Activated naive CD4-positive, alpha-beta T cell treated with anti-CD3 and anti-CD28 coated beads, Interleukin-2, amount 50 U/mL, for 24 hours (primary cell): Measurements from ENCODE around the gene PRRT2.

Experiments used
- H3K27ac Mint-ChIP-seq: one replicate; pipeline ENCODE4 v1.8.0; 2021; ENCODE audit warnings: mild to moderate bottlenecking, mixed read lengths
- H3K27me3 Mint-ChIP-seq: one replicate; pipeline ENCODE4 v1.8.0; 2021; ENCODE audit warnings: mixed read lengths
- H3K36me3 Mint-ChIP-seq: one replicate; pipeline ENCODE4 v1.8.0; 2021; ENCODE audit warnings: mixed read lengths
- H3K4me1 Mint-ChIP-seq: one replicate; pipeline ENCODE4 v1.8.0; 2021; ENCODE audit warnings: mixed read lengths
- H3K4me3 Mint-ChIP-seq: one replicate; pipeline ENCODE4 v1.8.0; 2021; ENCODE audit warnings: mild to moderate bottlenecking, mixed read lengths
- H3K9me3 Mint-ChIP-seq: one replicate; pipeline ENCODE4 v1.8.0; 2021; ENCODE audit warnings: mixed read lengths

The PRRT2 gene

GRCh38 chr16:29857133-29857760, 45.3 kb downstream of the PRRT2 start:
- Mint-ChIP-seq H3K9me3 (no peaks in the 10 kb centered on the region), H3K36me3 (peaks cover 4% of the 10 kb centered on the region), H3K27ac (no peak overlapping the region), H3K4me3 (no peak overlapping the region), H3K4me1 (peaks cover 16% of the 10 kb centered on the region), H3K27me3 (no peaks in the 10 kb centered on the region)

- H3K4me3 Mint-ChIP-seq = no peak overlapping the region
- no peak overlapping the region for H3K27ac Mint-ChIP-seq
- H3K27me3 Mint-ChIP-seq = no peaks in the 10 kb centered on the region
- H3K4me1 Mint-ChIP-seq = peaks cover 16% of the 10 kb centered on the region
- peaks cover 4% of the 10 kb centered on the region for H3K36me3 Mint-ChIP-seq
- no peaks in the 10 kb centered on the region for H3K9me3 Mint-ChIP-seq
Observed at GRCh38 chr16:29858149-29858849, 46.3 kb downstream of the PRRT2 start.

GRCh38 chr16:29858974-29859373, 47.0 kb downstream of the PRRT2 start:
- no peak overlapping the region for H3K4me3 Mint-ChIP-seq
- peaks cover 20% of the 10 kb centered on the region for H3K4me1 Mint-ChIP-seq
- no peaks in the 10 kb centered on the region for H3K9me3 Mint-ChIP-seq
- no peaks in the 10 kb centered on the region for H3K27me3 Mint-ChIP-seq
- H3K36me3 Mint-ChIP-seq = peaks cover 4% of the 10 kb centered on the region
- H3K27ac Mint-ChIP-seq = no peak overlapping the region

DNA sequence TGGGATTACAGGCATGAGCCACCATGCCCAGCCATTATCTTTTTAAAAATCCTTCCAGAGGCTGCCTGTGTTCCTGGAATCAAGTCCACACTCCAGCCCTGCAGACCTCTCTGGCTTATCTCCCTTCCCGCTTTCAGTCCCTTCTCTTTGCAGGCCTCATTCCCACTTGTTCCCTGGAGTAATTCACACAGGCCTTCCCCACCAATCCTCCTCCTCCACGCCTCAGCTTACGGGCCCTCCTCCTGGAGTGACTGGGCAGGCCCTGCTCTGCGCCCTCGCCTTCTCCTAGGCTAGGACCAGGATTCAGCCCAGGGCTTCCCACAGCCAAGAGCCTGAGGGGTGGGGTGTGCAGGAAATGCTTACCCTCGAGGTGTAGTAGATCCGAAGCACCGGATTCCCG, 48.2 kb downstream of the PRRT2 start:
- Mint-ChIP-seq H3K4me1 (peaks cover 20% of the 10 kb centered on the region), H3K27ac (no peak overlapping the region), H3K36me3 (peaks cover 4% of the 10 kb centered on the region), H3K9me3 (no peaks in the 10 kb centered on the region), H3K4me3 (peak overlapping the region; percentile 82), H3K27me3 (no peaks in the 10 kb centered on the region)

DNA sequence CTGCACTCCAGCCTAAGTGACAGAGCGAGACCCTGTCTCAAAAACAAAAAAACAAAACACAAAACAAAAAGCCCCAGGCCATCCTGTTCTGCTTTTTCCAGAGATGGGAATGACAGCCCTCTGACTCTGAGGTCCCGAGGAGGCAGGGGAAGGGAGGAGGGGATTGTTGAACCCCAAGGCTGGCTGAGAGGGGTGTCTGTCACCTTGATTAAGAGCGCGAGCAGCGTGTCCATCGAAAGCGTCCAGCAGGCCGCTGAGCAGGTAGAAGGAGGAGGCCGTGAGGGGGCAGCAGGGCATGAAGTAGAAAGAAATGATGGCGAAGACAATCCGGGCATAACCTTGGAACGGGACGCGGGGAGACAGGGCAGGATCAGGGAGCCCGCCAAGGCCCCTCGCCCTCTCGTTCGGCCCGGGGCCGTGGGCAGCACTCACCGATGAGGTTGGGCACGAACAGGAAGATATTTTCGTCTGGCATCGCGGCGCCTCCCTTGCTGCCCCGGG, 50.4 kb downstream of the PRRT2 start:
- peaks cover 4% of the 10 kb centered on the region for H3K36me3 Mint-ChIP-seq
- peak overlapping the region; percentile 94 for H3K27ac Mint-ChIP-seq
- H3K4me1 Mint-ChIP-seq = peaks cover 20% of the 10 kb centered on the region
- H3K27me3 Mint-ChIP-seq = no peaks in the 10 kb centered on the region
- H3K9me3 Mint-ChIP-seq = no peaks in the 10 kb centered on the region
- peak overlapping the region; percentile 99 for H3K4me3 Mint-ChIP-seq

GRCh38 chr16:29862884-29863668, 51.1 kb downstream of the PRRT2 start, which contains the start of gene CDIPT:
CDIPT (minus strand) TSS chr16:29863226; CDS start chr16:29862857, 369 bp downstream.
- Mint-ChIP-seq H3K27me3 (no peaks in the 10 kb centered on the region), H3K36me3 (peaks cover 4% of the 10 kb centered on the region), H3K27ac (peak within 1 kb of the TSS; percentile 99), H3K9me3 (no peaks in the 10 kb centered on the region), H3K4me1 (peaks cover 20% of the 10 kb centered on the region), H3K4me3 (peak within 1 kb of the TSS; percentile 99)

DNA sequence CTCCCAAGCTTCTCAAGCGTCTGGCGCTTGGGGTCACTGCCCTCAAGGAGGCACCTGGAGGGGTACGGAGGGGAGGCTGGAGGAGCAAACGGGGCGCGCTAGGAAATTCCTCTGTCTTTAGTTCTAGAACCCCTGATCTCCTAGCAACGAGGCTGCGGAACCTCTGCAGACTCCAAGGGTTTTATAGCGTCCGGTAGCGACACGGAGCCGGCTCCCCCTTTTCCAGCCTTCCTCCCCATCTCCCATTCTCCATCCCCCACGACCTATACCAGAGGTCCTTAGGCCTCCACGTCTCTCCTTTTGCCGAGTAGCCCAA, 51.6 kb downstream of the PRRT2 start:
- Mint-ChIP-seq H3K27ac (peak overlapping the region; percentile 99), H3K9me3 (no peaks in the 10 kb centered on the region), H3K4me1 (peaks cover 20% of the 10 kb centered on the region), H3K36me3 (peaks cover 2% of the 10 kb centered on the region), H3K4me3 (peak overlapping the region; percentile 99), H3K27me3 (no peaks in the 10 kb centered on the region)

GRCh38 chr16:29864205-29864604, 52.2 kb downstream of the PRRT2 start:
- no peak overlapping the region for H3K4me3 Mint-ChIP-seq
- no peaks in the 10 kb centered on the region for H3K27me3 Mint-ChIP-seq
- no peak overlapping the region for H3K27ac Mint-ChIP-seq
- peaks cover 20% of the 10 kb centered on the region for H3K4me1 Mint-ChIP-seq
- no peaks in the 10 kb centered on the region for H3K9me3 Mint-ChIP-seq
- H3K36me3 Mint-ChIP-seq = peaks cover 2% of the 10 kb centered on the region
